Stomach (tissue), 4 donors: ENCODE data around the gene SAMM50.

Experiments
- CTCF ChIP-seq, 7 experiments: fragments of 450-650 bp in 4 of 7; fragments of 200-600 bp in 3 of 7; sonication (generic) in 3 of 7; IDR thresholded peaks; one replicate each; pipeline ENCODE4 v1.5.1; 2016 to 2019; ENCODE audit warnings: antibody characterized with exemption in 7 of 7, control low read depth in 2 of 7, mild to moderate bottlenecking in 1 of 7
- POLR2A ChIP-seq, 4 donors: fragments of 450-650 bp; IDR thresholded peaks; one replicate each; pipeline ENCODE4 v1.6.1; 2016; ENCODE audit warnings: antibody characterized with exemption in 4 of 4, control low read depth in 2 of 4, mild to moderate bottlenecking in 1 of 4, moderate library complexity in 1 of 4
- POLR2AphosphoS5 ChIP-seq, 3 donors: sonication (generic); formaldehyde crosslinking; IDR thresholded peaks; one replicate each; pipeline ENCODE4 v1.6.1; 2016; ENCODE audit warnings: antibody characterized with exemption in 3 of 3

- TF ChIP-seq CTCF (IDR thresholded peaks at IDR 0.05) (no peak), POLR2A (IDR thresholded peaks at IDR 0.05) (no peak), POLR2AphosphoS5 (IDR thresholded peaks at IDR 0.05) (no peak)
Observed at GRCh38 chr22:43925433-43926348, 29.6 kb upstream of the SAMM50 start.
